ENCODE results near the gene NAPG. TPM values are rescaled to one million over a fixed set of nuclear protein-coding genes. Genes with fewer than 3 reads are reported as not detected.
"Not testable (repeated sequence)": the region's sequence is repeated elsewhere in the genome, so short reads cannot be mapped to it uniquely, and the experiment has no call there.

The NAPG gene
- total RNA-seq, 2 donors from 2014 or later = 27.3 to 31.2 TPM

- DNase-seq (ENCODE audit: low spot score in 2 of 2) = no peak
- H3K9me3 Mint-ChIP-seq = no peaks in the 10 kb centered on the region
- peak; percentile 40 to 50 for ATAC-seq
- H3K27ac Mint-ChIP-seq = no peak overlapping the region
- peaks cover 0 to 6% of the 10 kb centered on the region in 2 donors for H3K36me3 Mint-ChIP-seq
Measured at GRCh38 chr18:10559553-10560451, 34.0 kb downstream of the NAPG start.

GRCh38 chr18:10560452-10561045 is 34.7 kb downstream of the NAPG start:
- DNase-seq (ENCODE audit: low spot score in 2 of 2) (peak in 1 of 2 donors; percentile 73), ATAC-seq (peak; percentile 62 to 69)
- Mint-ChIP-seq H3K9me3 (no peaks in the 10 kb centered on the region), H3K36me3 (peaks cover 0 to 6% of the 10 kb centered on the region in 2 donors), H3K27ac (no peak overlapping the region)

GRCh38 chr18:10562773-10563160 is 36.9 kb downstream of the NAPG start:
- no peak overlapping the region for H3K27ac Mint-ChIP-seq
- no peak for ATAC-seq
- no peaks in the 10 kb centered on the region for H3K36me3 Mint-ChIP-seq
- no peak for DNase-seq (ENCODE audit: low spot score in 2 of 2)
- no peaks in the 10 kb centered on the region for H3K9me3 Mint-ChIP-seq

- no peaks in the 10 kb centered on the region for H3K9me3 Mint-ChIP-seq
- no peaks in the 10 kb centered on the region for H3K36me3 Mint-ChIP-seq
- no peak overlapping the region for H3K27ac Mint-ChIP-seq
- no peak for DNase-seq (ENCODE audit: low spot score in 2 of 2)
- ATAC-seq = no peak
Measured at GRCh38 chr18:10563886-10564285, 38.1 kb downstream of the NAPG start.

- Mint-ChIP-seq H3K27ac (peak overlapping the region in 1 of 2 donors; percentile 19), H3K36me3 (no peaks in the 10 kb centered on the region), H3K9me3 (peaks cover 0 to 4% of the 10 kb centered on the region in 2 donors)
- no peak for ATAC-seq
- no peak for DNase-seq (ENCODE audit: low spot score in 2 of 2)
Measured at GRCh38 chr18:10564975-10565773, 39.3 kb downstream of the NAPG start.

- no peak overlapping the region for H3K27ac Mint-ChIP-seq
- DNase-seq (ENCODE audit: low spot score in 2 of 2) (no peak), ATAC-seq (no peak)
- H3K9me3 Mint-ChIP-seq = peaks cover 0 to 4% of the 10 kb centered on the region in 2 donors
- H3K36me3 Mint-ChIP-seq = no peaks in the 10 kb centered on the region
Measured at GRCh38 chr18:10565835-10566234, 40.0 kb downstream of the NAPG start.

- no peaks in the 10 kb centered on the region for H3K36me3 Mint-ChIP-seq
- ATAC-seq = no peak
- no peak for DNase-seq (ENCODE audit: low spot score in 2 of 2)
- H3K9me3 Mint-ChIP-seq = peaks cover 0 to 4% of the 10 kb centered on the region in 2 donors
- no peak overlapping the region for H3K27ac Mint-ChIP-seq
Measured at GRCh38 chr18:10566390-10566789, 40.6 kb downstream of the NAPG start.

GRCh38 chr18:10569941-10570340 is 44.1 kb downstream of the NAPG start:
- not testable (repeated sequence) for ATAC-seq; H3K36me3 Mint-ChIP-seq; DNase-seq (ENCODE audit: low spot score in 2 of 2); H3K9me3 Mint-ChIP-seq; H3K27ac Mint-ChIP-seq

GRCh38 chr18:10570622-10571021 is 44.8 kb downstream of the NAPG start:
- H3K27ac Mint-ChIP-seq = no peak overlapping the region
- ATAC-seq = no peak
- no peaks in the 10 kb centered on the region for H3K36me3 Mint-ChIP-seq
- H3K9me3 Mint-ChIP-seq = peaks cover 0 to 4% of the 10 kb centered on the region in 2 donors
- no peak for DNase-seq (ENCODE audit: low spot score in 2 of 2)

- ATAC-seq = no peak
- Mint-ChIP-seq H3K36me3 (no peaks in the 10 kb centered on the region), H3K9me3 (peaks cover 0 to 4% of the 10 kb centered on the region in 2 donors), H3K27ac (no peak overlapping the region)
- DNase-seq (ENCODE audit: low spot score in 2 of 2) = no peak
Measured at GRCh38 chr18:10571537-10571936, 45.7 kb downstream of the NAPG start.

- not testable (repeated sequence) for DNase-seq (ENCODE audit: low spot score in 2 of 2); H3K27ac Mint-ChIP-seq; ATAC-seq
Measured at GRCh38 chr18:10573261-10573660, 47.4 kb downstream of the NAPG start.

GRCh38 chr18:10574412-10574811 is 48.6 kb downstream of the NAPG start:
- H3K27ac Mint-ChIP-seq; H3K9me3 Mint-ChIP-seq; H3K36me3 Mint-ChIP-seq; DNase-seq (ENCODE audit: low spot score in 2 of 2); ATAC-seq: not testable (repeated sequence)

More at GRCh38 chr18:10573261-10573660, 47.4 kb downstream of the NAPG start:
- not testable (repeated sequence) for H3K36me3 Mint-ChIP-seq, H3K9me3 Mint-ChIP-seq

GRCh38 chr18:10577842-10578572 is 52.2 kb downstream of the NAPG start:
- H3K9me3 Mint-ChIP-seq; H3K27ac Mint-ChIP-seq; DNase-seq (ENCODE audit: low spot score in 2 of 2); ATAC-seq: not testable (repeated sequence)
- H3K36me3 Mint-ChIP-seq = peaks cover 0 to 20% of the 10 kb centered on the region in 2 donors

GRCh38 chr18:10578573-10578899 is 52.7 kb downstream of the NAPG start:
- H3K27ac Mint-ChIP-seq; H3K9me3 Mint-ChIP-seq; DNase-seq (ENCODE audit: low spot score in 2 of 2); ATAC-seq: not testable (repeated sequence)
- peaks cover 0 to 20% of the 10 kb centered on the region in 2 donors for H3K36me3 Mint-ChIP-seq

GRCh38 chr18:10579079-10579867 is 53.4 kb downstream of the NAPG start:
- ATAC-seq (no peak), DNase-seq (ENCODE audit: low spot score in 2 of 2) (no peak)
- Mint-ChIP-seq H3K9me3 (peaks cover 3 to 9% of the 10 kb centered on the region in 2 donors), H3K36me3 (peaks cover 0 to 20% of the 10 kb centered on the region in 2 donors), H3K27ac (no peak overlapping the region)

GRCh38 chr18:10580215-10580614 is 54.4 kb downstream of the NAPG start:
- Mint-ChIP-seq H3K36me3 (peaks cover 0 to 20% of the 10 kb centered on the region in 2 donors), H3K27ac (no peak overlapping the region), H3K9me3 (peaks cover 3 to 9% of the 10 kb centered on the region in 2 donors)
- DNase-seq (ENCODE audit: low spot score in 2 of 2) = no peak
- no peak for ATAC-seq
